ENCODE measurements around the gene TPP1.

The TPP1 gene

DNA sequence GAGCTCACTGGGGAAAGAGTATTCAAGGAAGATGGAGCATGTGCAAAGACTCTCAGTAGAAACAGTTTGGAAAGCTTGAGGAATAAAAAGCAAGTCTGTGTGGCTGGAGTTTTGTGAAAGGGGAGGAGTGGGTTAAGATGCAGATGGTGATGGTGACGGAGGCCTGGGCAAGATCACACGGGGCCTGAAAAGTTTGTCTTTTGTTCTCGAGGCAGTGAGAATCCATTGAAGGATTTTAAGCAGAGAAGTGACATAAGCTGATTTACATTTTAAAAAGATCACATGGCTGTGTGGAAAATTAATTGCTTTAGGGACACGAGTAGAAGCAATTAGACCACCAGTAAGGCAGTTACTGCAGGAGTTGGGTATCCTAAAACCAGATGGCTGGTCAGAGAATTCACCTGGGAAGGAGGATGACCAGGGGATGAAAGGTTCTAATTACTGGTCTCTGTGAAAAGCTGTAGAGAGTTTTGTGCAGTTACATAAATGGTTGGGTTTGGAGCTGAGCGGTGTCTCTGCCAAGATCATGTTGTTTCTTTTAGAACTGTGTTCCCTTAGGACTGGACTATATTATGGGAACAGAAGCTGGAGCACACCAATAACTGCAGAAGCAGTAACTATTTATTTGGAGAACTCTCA is 22.9 kb downstream of the TPP1 start:
- DNase-seq (ENCODE audit: low read depth in 1 of 2, low spot score in 1 of 2): no peak

DNA sequence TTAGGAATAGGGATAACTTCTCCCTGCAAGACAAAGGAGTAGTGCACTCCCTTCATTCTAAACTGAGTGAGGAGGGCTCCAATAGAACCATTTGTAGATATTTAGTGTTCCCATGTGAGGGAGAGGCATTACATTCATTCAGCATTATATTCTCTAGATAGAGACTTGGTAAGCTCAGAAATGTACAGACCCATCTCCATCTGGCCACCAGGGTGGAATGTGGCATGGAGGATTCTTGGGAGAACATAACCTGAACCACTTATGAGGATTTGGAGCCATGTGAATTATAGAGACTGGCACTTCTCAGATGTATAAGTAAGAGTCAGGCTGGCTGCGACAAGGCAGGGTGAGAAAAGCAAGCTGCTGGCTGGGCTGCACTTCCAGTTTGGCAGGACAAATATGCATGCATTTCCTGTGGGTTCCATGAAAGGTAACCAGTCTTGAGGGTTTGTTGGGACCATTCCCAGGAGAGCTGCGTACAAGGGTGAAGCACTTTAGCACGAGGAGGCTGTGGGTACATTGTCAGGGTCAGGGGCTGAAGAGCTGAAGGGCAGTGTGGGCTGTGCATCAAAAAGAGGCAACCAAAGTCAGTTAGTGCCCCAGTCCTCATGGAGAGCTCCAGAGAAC is 25.0 kb downstream of the TPP1 start:
- DNase-seq (ENCODE audit: low read depth in 1 of 2, low spot score in 1 of 2): no peak

DNA sequence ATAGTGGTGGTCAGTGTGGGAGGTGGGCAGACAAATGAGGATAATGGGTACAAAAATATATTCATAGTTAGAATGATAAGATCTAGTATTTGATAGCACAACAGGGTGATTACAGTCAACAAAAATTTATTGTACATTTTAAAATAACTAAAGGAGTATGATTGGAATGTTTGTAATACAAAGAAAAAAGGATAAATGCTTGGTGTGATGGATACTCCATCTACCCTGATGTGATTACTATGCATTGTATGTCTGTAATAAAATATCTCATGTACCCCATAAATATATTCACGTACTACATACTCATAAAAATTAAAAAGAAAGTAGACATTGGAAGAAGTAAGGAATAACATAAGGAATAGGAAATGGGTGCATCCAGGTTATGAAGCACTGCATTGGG is 31.2 kb downstream of the TPP1 start:
- no peak for DNase-seq (ENCODE audit: low read depth in 1 of 2, low spot score in 1 of 2)

DNA sequence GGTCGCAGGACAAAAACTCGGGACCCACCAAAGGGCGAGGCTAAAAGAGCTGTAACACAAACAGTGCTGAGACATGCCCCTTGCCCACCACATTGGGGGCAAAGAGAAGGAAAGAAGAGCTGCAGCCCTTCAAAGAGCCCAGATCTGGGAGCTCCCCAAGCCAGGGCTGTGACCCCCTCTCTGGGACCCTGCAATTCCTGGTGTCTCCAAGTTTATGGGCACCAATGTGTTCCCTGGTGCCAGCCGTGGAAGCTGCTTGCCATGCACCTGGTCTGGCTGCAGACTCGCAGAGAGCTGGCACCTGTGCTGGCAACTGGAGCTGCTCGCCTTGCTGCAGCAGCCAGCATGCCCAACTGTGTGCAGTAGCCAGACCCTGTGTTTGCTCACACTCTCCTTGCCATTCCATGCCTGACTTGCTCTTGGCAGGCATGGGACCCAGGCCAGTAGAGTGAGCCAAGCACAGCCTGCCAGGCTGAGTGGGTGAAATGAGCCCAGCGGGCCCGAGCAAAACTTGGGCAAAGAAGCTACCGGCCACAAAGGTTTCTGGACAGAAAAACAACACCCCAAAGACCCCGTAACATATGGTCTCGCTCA is 31.8 kb downstream of the TPP1 start:
- DNase-seq (ENCODE audit: low read depth in 1 of 2, low spot score in 1 of 2): no peak

DNA sequence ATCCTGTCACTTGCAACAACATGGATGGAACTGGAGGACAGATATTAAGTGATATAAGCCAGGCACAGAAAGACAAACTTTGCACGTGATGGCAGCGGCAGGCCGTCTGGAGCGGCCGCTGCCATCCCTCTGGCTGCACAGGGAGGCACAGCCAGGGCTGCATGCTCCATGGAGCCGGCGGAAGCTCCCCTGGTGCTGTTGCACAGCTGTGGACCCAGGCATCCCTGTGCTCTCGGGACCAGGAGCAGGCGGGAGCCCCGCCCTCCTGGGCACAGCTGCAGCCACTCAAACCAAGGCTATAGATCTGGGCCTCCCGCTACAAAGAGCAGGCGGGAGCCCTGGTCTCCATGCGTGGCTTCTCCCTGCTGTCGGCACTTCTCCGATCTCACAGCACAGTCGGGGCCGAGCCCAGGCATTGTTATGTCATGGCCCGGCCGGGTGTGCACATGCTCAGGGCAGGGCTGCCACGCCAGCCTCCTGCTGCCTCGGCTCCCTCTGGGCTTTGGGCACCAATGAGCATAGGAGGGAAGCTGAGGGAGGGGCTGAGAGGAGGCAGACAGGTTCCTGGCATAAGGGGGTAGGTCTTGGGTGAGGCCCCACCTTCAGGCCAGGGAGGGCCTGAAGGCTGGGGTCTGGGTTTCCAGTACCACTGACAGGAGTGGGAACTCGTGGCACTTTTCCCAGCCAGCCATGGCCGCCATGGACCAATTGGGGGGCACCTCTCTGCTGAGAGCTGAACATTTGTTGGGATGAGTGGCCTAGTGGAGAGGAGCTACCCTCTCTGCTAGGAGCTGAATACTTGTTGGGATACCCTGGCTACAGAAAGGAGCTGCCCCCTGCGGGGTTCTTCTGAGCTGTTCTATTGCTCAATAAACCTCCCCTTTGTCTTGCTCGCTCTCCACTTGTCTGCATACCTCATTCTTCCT is 32.5 kb downstream of the TPP1 start:
- DNase-seq (ENCODE audit: low read depth in 1 of 2, low spot score in 1 of 2): no peak

DNA sequence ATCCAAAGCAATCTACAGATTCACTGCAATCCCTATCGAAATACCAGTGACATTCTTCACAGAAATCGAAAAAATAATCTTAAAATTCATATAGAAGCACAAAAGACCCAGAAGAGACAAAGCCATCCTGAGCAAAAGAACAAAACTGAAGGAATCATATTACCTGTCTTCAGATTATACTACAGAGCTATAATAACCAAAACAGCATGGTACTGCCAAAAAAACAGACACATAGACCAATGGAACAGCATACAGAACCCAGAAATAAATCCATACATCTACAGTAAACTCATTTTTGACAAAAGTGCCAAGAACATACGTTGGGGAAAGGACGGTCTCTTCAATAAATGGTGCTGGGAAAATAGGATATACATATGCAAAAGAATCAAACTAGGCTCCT is 34.7 kb downstream of the TPP1 start:
- DNase-seq (ENCODE audit: low read depth in 1 of 2, low spot score in 1 of 2): no peak

DNA sequence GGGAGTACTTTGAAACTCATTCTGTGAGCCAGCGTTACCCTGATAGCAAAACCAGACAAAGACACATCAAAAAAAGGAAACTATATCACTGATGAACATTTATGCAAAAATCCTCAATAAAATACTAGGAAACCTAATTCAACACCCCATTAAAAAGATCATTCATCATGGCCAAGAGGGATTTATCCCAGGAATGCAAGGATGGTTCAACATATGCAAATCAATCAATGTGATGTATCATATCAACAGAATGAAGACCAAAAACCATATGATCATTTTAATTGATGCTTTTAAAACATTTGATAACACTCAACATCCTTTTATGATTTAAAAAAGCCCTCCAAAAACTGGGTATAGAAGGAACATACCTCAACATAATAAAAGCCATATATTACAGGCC is 35.6 kb downstream of the TPP1 start:
- no peak for DNase-seq (ENCODE audit: low read depth in 1 of 2, low spot score in 1 of 2)

DNA sequence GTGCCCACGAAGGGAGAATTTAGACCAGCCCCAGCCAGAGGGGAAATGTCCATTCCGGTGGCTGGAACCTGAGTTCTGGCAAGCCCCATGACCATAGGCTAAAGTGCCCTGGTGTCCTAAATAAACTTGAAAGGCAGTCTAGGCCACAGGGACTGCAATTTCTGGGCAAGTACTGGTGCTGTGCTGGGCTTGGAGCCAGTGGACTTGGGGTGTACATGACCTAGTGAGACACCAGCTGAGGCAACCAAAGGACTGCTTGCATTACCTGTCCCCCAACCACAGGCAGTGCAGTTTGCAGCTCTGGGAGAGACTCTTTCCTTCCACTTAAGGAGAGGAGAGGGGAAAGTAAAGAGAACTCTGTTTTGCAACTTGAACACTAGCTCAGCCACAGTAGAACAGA is 39.5 kb downstream of the TPP1 start:
- no peak for DNase-seq (ENCODE audit: low read depth in 1 of 2, low spot score in 1 of 2)

DNA sequence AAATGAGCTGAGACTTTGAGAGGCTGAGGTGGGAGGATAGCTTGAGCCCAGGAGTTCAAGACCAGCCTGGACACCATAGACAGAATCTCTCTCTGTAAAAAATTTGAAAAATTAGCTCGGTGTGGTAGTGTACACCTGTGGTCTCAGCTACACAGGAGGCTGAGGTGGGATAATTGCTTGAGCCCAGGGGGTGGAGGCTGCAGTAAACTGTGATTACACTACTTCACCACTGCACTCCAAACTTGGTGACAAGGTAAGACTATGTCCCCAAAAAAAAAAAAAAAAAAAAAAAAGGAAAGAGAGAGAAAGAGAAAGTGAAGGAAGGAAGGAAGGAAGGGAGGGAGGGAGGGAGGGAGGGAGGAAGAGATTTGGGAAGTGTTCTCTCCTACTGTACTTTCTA is 41.1 kb downstream of the TPP1 start:
- DNase-seq (ENCODE audit: low read depth in 1 of 2, low spot score in 1 of 2): no peak

DNA sequence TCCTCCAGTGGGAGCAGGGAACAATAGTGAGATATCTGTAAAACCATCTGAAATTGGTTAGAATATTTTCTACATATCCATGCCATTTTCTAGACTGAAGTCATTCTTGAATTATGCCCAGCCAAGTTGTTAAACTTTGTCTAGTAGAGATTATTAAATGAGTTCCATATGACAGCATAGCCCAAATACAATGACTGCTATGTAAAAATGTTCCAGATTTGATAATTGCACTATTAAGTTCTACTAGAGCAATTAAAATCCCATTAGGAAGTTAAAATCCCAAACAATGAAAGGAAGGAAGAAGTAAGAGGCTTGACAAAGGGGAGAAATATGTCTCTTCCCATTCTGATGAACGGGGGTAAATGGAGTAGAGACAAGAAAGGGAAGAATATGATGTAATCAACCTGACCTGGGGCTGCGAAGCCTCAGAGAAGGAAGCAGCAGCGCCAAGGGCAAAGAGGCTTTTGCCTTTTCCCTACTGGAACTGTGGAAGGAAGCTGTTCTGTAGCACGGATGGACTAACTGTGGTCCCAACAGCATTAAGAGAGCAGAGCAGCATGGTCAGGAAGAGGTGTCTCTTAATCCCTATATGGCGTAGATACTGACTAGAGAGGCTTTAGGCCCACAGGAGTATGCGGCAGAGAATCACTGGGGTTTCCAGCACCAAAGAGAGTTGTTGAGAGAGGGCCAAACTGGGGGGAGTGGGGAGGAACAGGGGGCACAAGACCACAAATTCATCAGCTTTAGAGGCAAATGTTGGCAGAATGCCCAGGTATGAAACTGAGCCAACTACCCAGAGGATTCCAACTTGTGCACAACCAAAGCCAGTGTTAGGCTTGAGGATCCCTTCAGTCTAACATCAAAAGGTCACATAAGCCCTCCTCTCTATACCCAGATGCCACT is 42.5 kb downstream of the TPP1 start:
- no peak for DNase-seq (ENCODE audit: low read depth in 1 of 2, low spot score in 1 of 2)

DNA sequence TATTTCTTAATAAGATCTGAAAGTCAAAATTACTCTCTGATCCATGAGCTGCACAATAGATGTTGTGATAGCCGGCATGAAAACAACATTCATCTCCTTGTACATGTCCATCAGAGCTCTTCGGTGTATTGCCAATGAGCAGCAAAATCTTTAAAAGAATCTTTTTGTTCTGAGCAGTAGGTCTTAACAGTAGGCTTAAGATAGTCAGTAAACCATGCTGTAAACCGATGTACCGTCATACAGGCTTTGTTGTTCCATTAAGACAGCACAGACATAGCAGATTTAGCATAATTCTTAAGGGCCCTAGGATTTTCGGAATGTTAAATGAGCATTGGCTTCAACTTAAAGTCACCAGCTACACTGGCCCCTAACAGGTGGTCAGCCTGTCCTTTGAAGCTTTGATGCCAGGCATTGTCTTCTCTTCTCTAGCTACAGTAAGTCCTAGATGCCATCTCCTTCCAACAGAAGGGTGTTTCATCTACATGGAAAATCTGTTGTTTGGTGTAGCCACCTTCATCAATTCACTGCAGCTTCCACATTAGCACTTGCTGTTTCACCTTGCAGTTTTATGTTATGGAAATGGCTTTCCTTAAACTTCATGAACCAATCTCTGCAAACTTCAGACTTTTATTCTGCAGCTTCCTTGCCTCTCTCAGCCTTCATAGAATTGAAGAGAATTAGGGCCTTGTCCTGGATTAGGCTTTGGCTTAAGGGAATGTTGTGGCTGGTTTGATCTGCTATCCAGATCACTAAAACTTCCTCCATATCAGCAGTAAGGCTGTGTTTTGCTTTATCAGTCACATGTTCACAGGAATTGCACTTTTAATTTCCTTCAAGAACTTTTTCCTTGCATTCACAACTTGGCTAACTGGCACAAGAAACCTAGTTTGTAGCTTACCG is 44.2 kb downstream of the TPP1 start:
- no peak for DNase-seq (ENCODE audit: low read depth in 1 of 2, low spot score in 1 of 2)

DNA sequence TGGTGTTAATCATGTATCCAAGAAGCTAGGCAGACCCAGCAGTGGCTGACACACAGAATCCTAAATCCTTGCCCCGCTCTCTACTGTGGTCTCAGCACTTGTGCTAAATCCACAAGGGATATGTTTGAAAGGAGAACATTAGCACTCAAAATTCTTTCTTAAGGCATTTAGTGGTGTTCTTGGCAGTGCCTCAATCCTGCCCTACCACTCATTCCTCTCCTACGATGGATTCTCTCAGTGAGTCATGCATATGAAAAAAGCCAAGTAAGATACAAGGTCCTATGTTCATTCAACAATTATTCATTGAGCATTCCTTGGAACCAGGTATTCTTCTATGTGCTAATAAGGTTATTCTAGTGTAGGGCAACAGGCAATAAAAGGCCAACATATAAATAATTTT is 47.0 kb downstream of the TPP1 start:
- DNase-seq (ENCODE audit: low read depth in 1 of 2, low spot score in 1 of 2): no peak

DNA sequence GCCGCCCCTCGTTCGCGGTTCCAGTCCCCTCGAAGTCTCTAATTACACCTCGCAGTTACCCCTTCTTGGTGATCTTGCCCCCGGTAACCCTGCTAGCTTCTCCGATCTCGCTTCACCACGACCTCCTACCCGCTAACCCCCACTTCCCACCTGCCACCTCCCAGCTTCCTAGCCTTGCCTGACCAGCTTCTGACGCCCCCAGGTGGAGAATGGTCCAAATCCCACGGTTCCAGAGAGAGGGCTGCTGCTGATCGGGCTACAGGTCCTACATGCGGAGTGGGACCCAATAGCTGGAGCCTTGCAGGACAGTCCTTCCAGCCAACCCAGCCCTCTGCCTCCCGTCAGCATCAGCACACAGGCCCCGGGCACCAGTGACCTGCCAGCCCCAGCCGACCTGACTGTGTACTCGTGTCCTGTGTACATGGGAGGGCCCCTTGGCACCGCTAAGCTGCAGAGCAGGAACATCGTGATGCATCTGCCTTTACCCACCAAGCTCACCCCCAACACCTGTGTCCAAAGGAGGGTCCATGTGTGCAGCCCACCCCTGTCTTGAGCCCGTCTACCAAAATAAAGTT is 47.7 kb downstream of the TPP1 start:
- DNase-seq (ENCODE audit: low read depth in 1 of 2, low spot score in 1 of 2): no peak

DNA sequence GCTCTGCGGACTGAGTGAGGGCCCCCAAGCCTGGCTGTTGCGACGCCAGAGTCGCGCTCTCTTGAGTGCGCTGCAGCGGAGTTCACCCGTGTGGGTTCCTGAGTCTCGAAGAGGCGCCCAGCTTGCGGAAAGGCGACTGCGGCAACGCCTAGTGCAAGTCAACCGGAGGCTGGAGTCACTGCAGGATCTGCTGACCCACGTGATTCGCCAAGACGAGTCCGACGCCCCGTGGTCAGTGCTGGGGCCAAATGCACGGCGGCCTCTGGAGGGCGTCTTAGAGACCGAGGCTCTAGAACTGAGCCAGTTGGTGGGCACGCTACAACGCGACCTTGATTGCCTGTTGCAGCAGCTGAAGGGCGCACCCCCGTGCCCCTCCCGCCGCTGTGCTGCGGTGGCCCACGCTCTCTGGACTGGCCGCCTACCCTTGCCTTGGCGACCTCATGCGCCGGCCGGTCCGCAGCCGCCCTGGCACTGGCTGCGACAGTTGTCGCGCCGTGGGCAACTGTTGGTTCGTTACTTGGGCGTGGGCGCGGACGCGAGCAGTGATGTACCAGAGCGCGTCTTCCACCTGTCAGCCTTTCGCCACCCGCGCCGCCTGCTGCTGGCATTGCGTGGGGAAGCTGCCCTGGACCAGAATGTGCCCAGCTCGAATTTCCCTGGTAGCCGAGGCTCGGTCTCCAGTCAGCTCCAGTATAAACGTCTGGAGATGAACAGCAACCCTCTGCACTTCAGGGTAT is 48.4 kb downstream of the TPP1 start:
- DNase-seq (ENCODE audit: low read depth in 1 of 2, low spot score in 1 of 2): no peak

DNA sequence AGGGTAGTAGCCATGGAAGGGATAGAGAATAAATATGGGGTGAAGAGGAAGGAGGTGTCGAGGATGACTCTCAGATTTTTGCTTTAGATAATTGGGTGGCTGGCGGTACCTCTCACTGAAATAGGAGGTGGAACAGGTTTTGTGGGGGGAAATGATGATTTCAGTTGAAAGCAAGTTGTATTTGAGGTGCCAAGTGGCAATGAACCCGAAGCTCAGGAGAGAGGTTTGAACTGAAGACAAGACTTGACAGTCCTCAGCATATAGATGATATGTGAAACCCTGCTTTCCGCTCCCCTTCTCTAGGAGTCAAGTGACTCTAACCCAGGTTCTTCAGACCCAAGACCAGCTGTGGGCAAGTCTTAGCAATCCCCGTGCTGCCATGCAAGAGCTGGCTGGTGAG is 49.5 kb downstream of the TPP1 start:
- DNase-seq (ENCODE audit: low read depth in 1 of 2, low spot score in 1 of 2): no peak

DNA sequence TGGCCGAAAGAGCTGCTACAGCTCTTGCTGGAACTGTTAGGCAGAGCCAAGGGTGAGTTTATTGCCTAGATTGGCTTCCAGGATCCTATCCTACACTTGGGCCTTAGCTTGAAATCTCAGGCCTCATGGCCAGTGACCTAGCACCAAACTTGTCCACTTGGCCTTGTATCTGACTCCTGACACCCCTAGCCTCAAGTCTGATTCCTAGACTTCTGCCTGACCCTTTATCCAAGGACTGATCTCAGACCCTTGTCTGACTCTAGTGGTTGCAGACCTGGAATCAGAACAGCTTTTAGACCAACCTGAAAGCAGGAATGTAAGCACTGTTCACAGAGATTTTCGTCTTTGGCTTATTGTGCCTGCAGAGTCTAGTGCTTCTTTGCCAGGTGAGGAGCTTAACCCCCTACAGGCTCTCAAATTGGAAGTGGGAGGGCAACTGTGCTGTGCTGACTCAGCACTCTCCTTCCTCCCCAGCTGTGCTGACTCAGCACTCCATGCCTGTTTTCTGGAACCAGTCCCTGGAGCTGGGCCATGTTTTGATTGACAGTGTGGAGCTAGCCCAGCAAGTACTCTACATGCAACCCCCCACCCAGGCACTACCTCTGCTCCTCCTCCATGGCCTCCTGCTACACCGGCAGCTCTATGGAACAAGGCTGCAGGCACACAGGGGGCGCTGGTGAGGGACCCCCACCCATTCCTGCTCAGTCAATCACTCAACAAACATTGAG is 50.9 kb downstream of the TPP1 start:
- no peak for DNase-seq (ENCODE audit: low read depth in 1 of 2, low spot score in 1 of 2)

DNA sequence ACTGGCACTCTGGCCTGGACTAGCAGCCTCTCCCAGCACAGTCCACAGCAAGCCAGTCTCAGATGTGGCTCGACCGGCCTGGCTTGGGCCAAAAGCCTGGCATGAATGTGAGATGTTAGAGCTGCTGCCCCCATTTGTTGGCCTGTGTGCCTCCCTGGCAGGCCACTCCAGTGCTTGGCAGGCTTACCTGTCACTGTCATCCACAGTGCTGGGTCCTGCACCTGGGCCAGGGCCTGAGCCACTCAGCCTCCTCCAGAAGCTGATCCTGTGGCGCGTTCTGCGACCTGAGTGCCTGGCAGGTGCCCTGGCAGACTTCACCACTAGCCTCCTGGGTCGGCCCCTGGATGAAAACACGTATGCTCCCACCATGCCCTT is 51.9 kb downstream of the TPP1 start:
- DNase-seq (ENCODE audit: low read depth in 1 of 2, low spot score in 1 of 2): no peak

DNA sequence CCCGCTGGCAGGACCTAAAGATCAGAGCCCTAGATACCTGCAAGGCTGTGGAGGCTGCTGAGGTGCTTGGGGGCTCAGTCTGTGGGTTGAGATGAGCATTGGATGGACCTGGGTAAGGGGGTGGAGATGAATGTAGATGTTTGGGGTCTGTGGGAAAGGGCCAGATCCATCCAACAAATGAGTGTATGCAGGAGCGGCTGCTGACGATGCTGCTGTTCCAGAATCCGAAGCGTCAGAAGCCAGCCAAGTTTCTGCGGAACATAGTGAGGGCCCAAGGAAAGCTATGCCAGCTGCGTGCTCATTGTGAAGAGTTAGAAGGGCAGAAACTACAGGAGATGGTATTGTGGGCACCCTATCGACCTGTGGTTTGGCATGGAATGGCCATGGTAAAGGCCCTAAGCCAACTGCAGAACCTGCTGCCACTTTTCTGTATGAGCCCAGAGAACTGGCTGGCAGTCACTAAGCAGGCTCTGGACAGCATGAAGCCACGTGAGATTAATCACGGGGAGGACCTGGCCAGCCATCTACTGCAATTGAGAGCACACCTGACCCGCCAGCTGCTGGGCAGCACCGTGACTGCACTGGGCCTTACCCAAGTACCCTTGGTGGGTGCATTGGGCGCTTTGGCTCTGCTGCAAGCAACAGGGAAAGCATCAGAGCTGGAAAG is 52.4 kb downstream of the TPP1 start:
- DNase-seq (ENCODE audit: low read depth in 1 of 2, low spot score in 1 of 2): no peak

All from activated CD4-positive, alpha-beta T cell treated with anti-CD3 and anti-CD28 coated beads, Interleukin-2, amount 50 U/mL, for 24 hours (primary cell).